K562 (cell line): ENCODE measurements around the gene ANXA7. TPM values are rescaled to one million over a fixed set of nuclear protein-coding genes. Genes with fewer than 3 reads are reported as not detected.

Source experiments
- ATAC-seq: fragments of 200-7000 bp; cut with Tn5 transposase; 3 replicates; pipeline ENCODE4 v1.9.1; 2020; ENCODE audit warnings: moderate library complexity
- BruUV-seq: library from RNA; stranded (reverse); fragments of 400-500 nt; replicated peaks from 2 replicates; lab custom pipeline; 2021; lab: Mats Ljungman, UMichigan
- CTCF ChIA-PET: fragments of 300-600 bp; formaldehyde crosslinking; extraction: SDS; loops from one replicate; lab custom pipeline; 2021; ENCODE audit warnings: low intra/inter-chr PET ratio; lab: Yijun Ruan, JAX
- POLR2A ChIA-PET: fragments of 300-600, 350-650 bp; sonication (Branson Sonifier 250); formaldehyde crosslinking; extraction: SDS; loops from one replicate; lab custom pipeline; 2021; ENCODE audit warnings: antibody characterized with exemption, inconsistent platforms; lab: Yijun Ruan, JAX
- DNase-seq, 4 experiments: peaks; one replicate each; pipeline versions ENCODE4 v3.0.0 to v3.0.0-alpha.2; 2011 to 2018; ENCODE audit warnings: low spot score in 3 of 4, mixed read lengths in 3 of 4; ENCODE audit errors: extremely low read depth in 1 of 4
- FAIRE-seq: peaks from 2 replicates; lab custom pipeline; 2011; peaks lifted over from hg19 to GRCh38; lab: Jason Lieb, UNC
- H2AFZ ChIP-seq: 2 replicates; pipeline ENCODE4 v1.6.0; 2011; ENCODE audit warnings: low read depth, low read length, control low read depth, inconsistent platforms
- H3K27ac ChIP-seq: fragments of 200-600 bp; 3 replicates; pipeline ENCODE4 v1.8.0; 2011; ENCODE audit warnings: low read depth, mild to moderate bottlenecking, control low read depth, inconsistent platforms, low read length, moderate library complexity, mixed read lengths; ENCODE audit errors: extremely low read depth
- H3K27me3 ChIP-seq, 2 experiments: fragments of 300-600 bp in 1 of 2; 2 replicates in 1 of 2; 3 replicates in 1 of 2; pipeline versions ENCODE4 v1.6.0 to v1.8.0; 2011; ENCODE audit warnings: inconsistent platforms in 2 of 2, low read length in 2 of 2, mild to moderate bottlenecking in 1 of 2, mixed read lengths in 1 of 2, moderate library complexity in 1 of 2; ENCODE audit not compliant: control insufficient read depth in 2 of 2, insufficient read depth in 2 of 2
- H3K36me3 ChIP-seq: fragments of 300-600 bp; 3 replicates; pipeline ENCODE4 v1.8.0; 2011; ENCODE audit warnings: mild to moderate bottlenecking, low read length, inconsistent platforms; ENCODE audit not compliant: control insufficient read depth, insufficient read depth
- H3K4me1 ChIP-seq, 2 experiments: fragments of 200-600 bp in 1 of 2; replicated peaks in 1 of 2; 2 replicates in 1 of 2; 3 replicates in 1 of 2; pipeline versions ENCODE4 v1.5.1 to v1.8.0; 2011; ENCODE audit warnings: inconsistent platforms in 2 of 2, low read length in 2 of 2, mild to moderate bottlenecking in 1 of 2, mixed read lengths in 1 of 2, moderate library complexity in 1 of 2; ENCODE audit not compliant: control insufficient read depth in 2 of 2, insufficient read depth in 2 of 2
- H3K4me2 ChIP-seq: 2 replicates; pipeline ENCODE4 v1.6.1; 2011; ENCODE audit warnings: low read length, control low read depth, inconsistent platforms, mixed read lengths; ENCODE audit not compliant: insufficient read depth
- H3K4me3 ChIP-seq: fragments of 200-600 bp; sonication (generic), shearing (Covaris generic); 2 replicates; pipeline ENCODE4 v1.5.1; 2016; ENCODE audit warnings: control low read depth, inconsistent platforms
- H3K79me2 ChIP-seq: fragments of 200-600 bp; 3 replicates; pipeline ENCODE4 v1.8.0; 2011; ENCODE audit warnings: low read length, inconsistent platforms; ENCODE audit not compliant: control insufficient read depth, insufficient read depth
- H3K9ac ChIP-seq, 2 experiments: 2 replicates each; pipeline versions ENCODE4 v1.6.0 to v1.6.1; 2011; ENCODE audit warnings: low read depth in 2 of 2, low read length in 2 of 2, control low read depth in 1 of 2, inconsistent platforms in 1 of 2, mild to moderate bottlenecking in 1 of 2, mixed read lengths in 1 of 2; ENCODE audit not compliant: insufficient read depth in 1 of 2
- H3K9me1 ChIP-seq: one replicate; pipeline ENCODE4 v1.6.0; 2011; ENCODE audit warnings: inconsistent platforms, mild to moderate bottlenecking, low read length, moderate library complexity; ENCODE audit not compliant: control insufficient read depth, insufficient read depth
- H3K9me3 ChIP-seq: replicated peaks from 2 replicates; pipeline ENCODE4 v1.5.1; 2011; ENCODE audit warnings: low read depth, low read length, inconsistent platforms; ENCODE audit not compliant: control insufficient read depth, insufficient read depth
- H4K20me1 ChIP-seq: replicated peaks from 2 replicates; pipeline ENCODE4 v1.6.1; 2011; ENCODE audit warnings: low read length, inconsistent platforms, mixed read lengths; ENCODE audit not compliant: control insufficient read depth, insufficient read depth
- C11orf30 ChIP-seq: fragments of 450-650 bp; IDR thresholded peaks from 2 replicates; pipeline ENCODE4 v1.6.1; 2016; ENCODE audit warnings: low read depth, mild to moderate bottlenecking
- CBFA2T3 ChIP-seq: fragments of 450-650 bp; IDR thresholded peaks from 2 replicates; pipeline ENCODE4 v1.6.1; 2017
- KAT2B ChIP-seq: IDR thresholded peaks from one replicate; pipeline ENCODE4 v1.6.1; 2012; ENCODE audit warnings: low read depth, mild to moderate bottlenecking, control low read depth, inconsistent platforms, low read length, moderate library complexity
- SAP30 ChIP-seq: fragments of 200-600 bp; sonication (generic); IDR thresholded peaks from 2 replicates; pipeline ENCODE4 v1.6.1; 2012; ENCODE audit warnings: borderline replicate concordance, low read depth, mild to moderate bottlenecking, moderate library complexity, low read length, control low read depth, inconsistent platforms; ENCODE audit not compliant: insufficient read depth, poor library complexity, severe bottlenecking
- ZNF175 ChIP-seq: fragments of 200-800 bp; sonication (Bioruptor generic); IDR thresholded peaks from 2 replicates; pipeline ENCODE4 v1.6.1; 2016; ENCODE audit warnings: low read depth, mild to moderate bottlenecking, missing genetic modification characterization, missing compliant biosample characterization
- ZNF184 ChIP-seq: sonication (generic); formaldehyde crosslinking; IDR thresholded peaks from 2 replicates; pipeline ENCODE4 v1.5.0; 2020; ENCODE audit warnings: missing genetic modification reagents
- ZNF239 ChIP-seq: fragments of 250-450 bp; sonication (Bioruptor Pico); IDR thresholded peaks from 2 replicates; pipeline ENCODE4 v1.4.0; 2020; ENCODE audit warnings: mild to moderate bottlenecking
- ZNF583 ChIP-seq: fragments of 250-450 bp; sonication (Bioruptor Pico); IDR thresholded peaks from 2 replicates; pipeline ENCODE4 v1.4.0; 2020
- ZNF586 ChIP-seq: fragments of 450-650 bp; formaldehyde crosslinking; conservative IDR thresholded peaks from 2 replicates; pipeline ENCODE4 v1.4.0; 2020; ENCODE audit warnings: mild to moderate bottlenecking, moderate library complexity
- ZNF717 ChIP-seq: fragments of 250-450 bp; sonication (Bioruptor Pico); IDR thresholded peaks from 2 replicates; pipeline ENCODE4 v1.5.0; 2021
- in situ Hi-C: fragments of 300-500 bp; cut with MboI; formaldehyde crosslinking; loops from 4 replicates; pipeline ENCODE4 v1.15.0; 2018; ENCODE audit warnings: inconsistent platforms, mixed read lengths
- intact Hi-C: fragments of 100-400 bp; cut with micrococcal nuclease; formaldehyde crosslinking; loops from 2 replicates; pipeline ENCODE4 v1.14.2; 2022
- polyA plus RNA-seq, 8 experiments: library from polyadenylated mRNA; depleted of rRNA in 4 of 8; stranded (reverse) in 5 of 8; unstranded in 3 of 8; fragments of >200 nt; fragmentation: Nextera tagmentation in 2 of 8; fragmentation: Illumina TruSeq in 1 of 8; extraction: Ambion mirVana in 2 of 8; extraction: Trizol in 1 of 8; gene quantifications; 2 replicates each; pipeline versions ENCODE4 v1.2.1 to v1.2.3, GENCODE V29; 2011 to 2014; ENCODE audit warnings: inconsistent platforms in 1 of 8, missing spikeins in 1 of 8
- total RNA-seq, 7 experiments: library from RNA; depleted of rRNA in 6 of 7; stranded (reverse); fragments of >200 nt in 6 of 7; fragmentation: Illumina TruSeq in 2 of 7; extraction: Trizol in 2 of 7; gene quantifications; 2 replicates each; pipeline versions ENCODE4 v1.2.1 to v1.2.3, GENCODE V29; 2011 to 2021; ENCODE audit warnings: low replicate concordance in 1 of 7
- TF ChIP-seq, protein P1 (sequence below): sonication (generic); formaldehyde crosslinking; IDR thresholded peaks from 2 replicates; pipeline ENCODE4 v1.8.0; 2022; ENCODE audit warnings: missing genetic modification reagents, mild to moderate bottlenecking, borderline replicate concordance
- TF ChIP-seq, protein P2 (sequence below): sonication (generic); formaldehyde crosslinking; IDR thresholded peaks from 2 replicates; pipeline ENCODE4 v1.4.0; 2020; ENCODE audit warnings: mild to moderate bottlenecking, missing genetic modification reagents
- TF ChIP-seq, protein P3 (sequence below): sonication (generic); IDR thresholded peaks from 2 replicates; pipeline ENCODE4 v1.6.1; 2016
- TF ChIP-seq, protein P4 (sequence below): fragments of 250-450 bp; sonication (Bioruptor Pico); IDR thresholded peaks from 2 replicates; pipeline ENCODE4 v1.4.0; 2020; ENCODE audit warnings: mild to moderate bottlenecking

Gene ANXA7
- total and polyA plus RNA-seq, 9 of the 15 experiments (the other 6 are each of a cell fraction or from before 2014, with no cell fraction given) = 81.6 to 157 (median 122) TPM

DNA sequence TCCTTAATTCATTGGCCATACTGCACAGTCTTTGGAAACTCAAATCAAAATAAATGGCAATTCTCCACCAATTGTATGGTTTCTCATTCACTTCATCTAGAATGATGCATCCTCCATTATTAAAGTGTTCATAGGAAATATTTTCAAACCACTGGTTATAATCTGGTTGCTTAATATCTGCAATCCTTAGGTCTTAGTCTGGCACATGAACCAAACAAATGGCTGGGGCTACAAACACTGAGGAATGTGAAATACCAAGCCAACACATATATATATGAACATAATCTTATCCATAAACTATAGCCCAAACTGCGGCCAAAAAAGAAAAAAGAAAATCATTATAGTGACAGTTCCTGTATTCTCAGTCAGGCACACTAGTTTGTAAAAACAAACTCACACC lies 25.2 kb upstream of the ANXA7 start (continued):
- TF ChIP-seq, protein P1, sequence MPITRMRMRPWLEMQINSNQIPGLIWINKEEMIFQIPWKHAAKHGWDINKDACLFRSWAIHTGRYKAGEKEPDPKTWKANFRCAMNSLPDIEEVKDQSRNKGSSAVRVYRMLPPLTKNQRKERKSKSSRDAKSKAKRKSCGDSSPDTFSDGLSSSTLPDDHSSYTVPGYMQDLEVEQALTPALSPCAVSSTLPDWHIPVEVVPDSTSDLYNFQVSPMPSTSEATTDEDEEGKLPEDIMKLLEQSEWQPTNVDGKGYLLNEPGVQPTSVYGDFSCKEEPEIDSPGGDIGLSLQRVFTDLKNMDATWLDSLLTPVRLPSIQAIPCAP (CRISPR knock-in tag) = no peak
- TF ChIP-seq ZNF717 (CRISPR knock-in tag) (no peak), KAT2B (no peak), SAP30 (no peak)

DNA sequence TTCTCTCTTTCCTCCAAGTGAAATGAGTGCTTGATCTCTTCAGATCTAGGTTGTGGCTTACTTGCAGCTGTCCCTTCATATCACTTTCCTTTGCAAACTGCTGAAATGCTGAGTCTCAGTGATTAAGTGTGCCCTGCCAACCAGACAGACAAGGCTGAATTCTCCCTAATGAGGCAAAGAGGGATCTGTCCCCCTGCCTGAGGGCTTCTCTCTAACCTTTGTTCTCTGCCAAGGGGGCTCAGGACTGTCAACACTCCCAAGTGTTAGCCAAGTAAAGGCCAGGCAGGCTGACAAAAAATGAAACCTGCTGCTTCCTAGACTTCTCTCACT lies 19.6 kb upstream of the ANXA7 start, which contains the start of gene MSS51:
Gene MSS51 (minus strand): TSS at position 24 of the 330 bp plus-strand sequence. CDS start 5,277 bp downstream, outside the sequence.
- in situ Hi-C loops (no loop called here), intact Hi-C loops (no loop called here)
- DNase-seq (peak in 1 of 4 experiments; percentile 15), FAIRE-seq (no peak), ATAC-seq (peak; percentile 62)
- peaks cover 15% of the 10 kb centered on the region; the same call in 1 of the 3 replicates for H3K36me3 ChIP-seq
- no peak within 1 kb of the TSS for H3K4me3 ChIP-seq
- CTCF ChIA-PET = no interaction called here
- no peak within 1 kb of the TSS for H3K4me2 ChIP-seq
- POLR2A ChIA-PET = interaction anchor here (1.0 to 1.6 kb wide), 5 partner anchors 8 to 79 kb away, joined by 3 to 6 read pairs (median 4); no protein-coding TSS in a partner anchor
- no peaks in the 10 kb centered on the region for H3K9me3 ChIP-seq
- H3K27me3 ChIP-seq = no peaks in the 10 kb centered on the region
- H3K79me2 ChIP-seq = no peaks in the 10 kb centered on the region
- no peaks in the 10 kb centered on the region for H4K20me1 ChIP-seq
- no peak within 1 kb of the TSS for H3K27ac ChIP-seq
- H3K9ac ChIP-seq = peak within 1 kb of the TSS in 1 of 2 experiments; percentile 0; a peak in 1 of 4 replicates
- peaks cover 0 to 2% of the 10 kb centered on the region in 2 experiments; a peak in 2 of 5 replicates for H3K4me1 ChIP-seq
- H2AFZ ChIP-seq = no peak within 1 kb of the TSS
- H3K9me1 ChIP-seq = no peaks in the 10 kb centered on the region
- no TSS peak for BruUV-seq
- TF ChIP-seq, protein P2, sequence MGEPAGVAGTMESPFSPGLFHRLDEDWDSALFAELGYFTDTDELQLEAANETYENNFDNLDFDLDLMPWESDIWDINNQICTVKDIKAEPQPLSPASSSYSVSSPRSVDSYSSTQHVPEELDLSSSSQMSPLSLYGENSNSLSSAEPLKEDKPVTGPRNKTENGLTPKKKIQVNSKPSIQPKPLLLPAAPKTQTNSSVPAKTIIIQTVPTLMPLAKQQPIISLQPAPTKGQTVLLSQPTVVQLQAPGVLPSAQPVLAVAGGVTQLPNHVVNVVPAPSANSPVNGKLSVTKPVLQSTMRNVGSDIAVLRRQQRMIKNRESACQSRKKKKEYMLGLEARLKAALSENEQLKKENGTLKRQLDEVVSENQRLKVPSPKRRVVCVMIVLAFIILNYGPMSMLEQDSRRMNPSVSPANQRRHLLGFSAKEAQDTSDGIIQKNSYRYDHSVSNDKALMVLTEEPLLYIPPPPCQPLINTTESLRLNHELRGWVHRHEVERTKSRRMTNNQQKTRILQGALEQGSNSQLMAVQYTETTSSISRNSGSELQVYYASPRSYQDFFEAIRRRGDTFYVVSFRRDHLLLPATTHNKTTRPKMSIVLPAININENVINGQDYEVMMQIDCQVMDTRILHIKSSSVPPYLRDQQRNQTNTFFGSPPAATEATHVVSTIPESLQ (CRISPR knock-in tag) = 0 out of 2 replicates have a peak, but pooled peaks have one; percentile 28
- TF ChIP-seq ZNF586 (CRISPR knock-in tag) (no peak), ZNF184 (CRISPR knock-in tag) (no peak), C11orf30 (0 out of 2 replicates have a peak, but pooled peaks have one; percentile 10), ZNF175 (CRISPR knock-in tag) (no peak), ZNF583 (CRISPR knock-in tag) (no peak), CBFA2T3 (peak; percentile 3; the same call in 1 of the 2 replicates), ZNF239 (CRISPR knock-in tag) (no peak)
- TF ChIP-seq, protein P3, sequence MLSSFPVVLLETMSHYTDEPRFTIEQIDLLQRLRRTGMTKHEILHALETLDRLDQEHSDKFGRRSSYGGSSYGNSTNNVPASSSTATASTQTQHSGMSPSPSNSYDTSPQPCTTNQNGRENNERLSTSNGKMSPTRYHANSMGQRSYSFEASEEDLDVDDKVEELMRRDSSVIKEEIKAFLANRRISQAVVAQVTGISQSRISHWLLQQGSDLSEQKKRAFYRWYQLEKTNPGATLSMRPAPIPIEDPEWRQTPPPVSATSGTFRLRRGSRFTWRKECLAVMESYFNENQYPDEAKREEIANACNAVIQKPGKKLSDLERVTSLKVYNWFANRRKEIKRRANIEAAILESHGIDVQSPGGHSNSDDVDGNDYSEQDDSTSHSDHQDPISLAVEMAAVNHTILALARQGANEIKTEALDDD = no peak
- TF ChIP-seq, protein P4, sequence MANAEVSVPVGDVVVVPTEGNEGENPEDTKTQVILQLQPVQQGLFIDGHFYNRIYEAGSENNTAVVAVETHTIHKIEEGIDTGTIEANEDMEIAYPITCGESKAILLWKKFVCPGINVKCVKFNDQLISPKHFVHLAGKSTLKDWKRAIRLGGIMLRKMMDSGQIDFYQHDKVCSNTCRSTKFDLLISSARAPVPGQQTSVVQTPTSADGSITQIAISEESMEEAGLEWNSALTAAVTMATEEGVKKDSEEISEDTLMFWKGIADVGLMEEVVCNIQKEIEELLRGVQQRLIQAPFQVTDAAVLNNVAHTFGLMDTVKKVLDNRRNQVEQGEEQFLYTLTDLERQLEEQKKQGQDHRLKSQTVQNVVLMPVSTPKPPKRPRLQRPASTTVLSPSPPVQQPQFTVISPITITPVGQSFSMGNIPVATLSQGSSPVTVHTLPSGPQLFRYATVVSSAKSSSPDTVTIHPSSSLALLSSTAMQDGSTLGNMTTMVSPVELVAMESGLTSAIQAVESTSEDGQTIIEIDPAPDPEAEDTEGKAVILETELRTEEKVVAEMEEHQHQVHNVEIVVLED = no peak
